ENCODE data around the gene BCDIN3D. TPM values are rescaled to one million over a fixed set of nuclear protein-coding genes. Genes with fewer than 3 reads are reported as not detected.

BCDIN3D gene
- total and polyA plus RNA-seq, 9 of the 15 experiments (the other 6 are each of a cell fraction or from before 2014, with no cell fraction given): 3.7 to 6.9 (median 5.6) TPM

DNA sequence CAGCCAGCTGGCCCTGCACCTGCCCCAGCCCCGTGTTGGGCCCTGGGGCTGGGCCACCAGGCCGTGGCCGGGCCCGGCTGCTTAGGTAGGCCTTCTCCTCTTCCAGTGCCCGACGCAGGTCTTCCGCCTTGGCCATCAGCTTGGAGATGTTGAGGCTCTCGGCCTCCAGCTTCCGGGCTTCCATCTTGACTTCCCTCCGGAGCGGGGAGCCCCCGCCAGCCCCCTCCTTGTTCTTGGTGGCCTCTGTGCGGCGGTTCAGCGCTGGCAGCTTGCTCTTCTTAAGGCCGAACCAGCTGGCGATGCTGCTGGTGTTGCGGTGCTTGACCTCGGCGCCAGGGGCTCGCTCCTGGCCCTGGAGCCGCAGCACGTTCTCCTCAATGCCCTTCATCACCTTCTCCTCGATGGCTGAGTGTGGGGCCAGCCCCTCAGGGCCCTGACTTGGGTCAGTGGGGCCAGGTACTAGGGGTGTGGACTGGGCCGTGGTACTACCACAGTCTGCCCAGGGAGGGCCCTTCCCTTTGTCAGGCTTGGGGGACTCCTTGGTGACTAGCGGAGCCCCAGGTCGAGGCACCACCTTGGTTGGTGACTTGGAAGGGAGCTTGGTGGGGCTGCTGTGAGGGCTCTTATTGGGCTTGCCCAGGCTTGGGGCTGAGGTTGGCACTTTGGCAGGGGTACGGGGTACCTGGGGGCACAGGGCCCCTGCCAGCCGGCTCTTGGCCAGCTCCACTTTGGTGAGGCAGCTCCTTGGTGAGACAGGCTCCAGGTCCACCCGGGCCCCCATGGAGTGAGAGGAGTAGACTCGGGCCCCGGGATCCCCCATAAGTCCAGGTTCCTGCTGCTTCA lies 47.9 kb downstream of the BCDIN3D start:
- BruUV-seq (replicated peaks): no TSS peak
- Histone ChIP-seq H2AFZ (ENCODE audit: low read depth, low read length) (no peak overlapping the region), H3K27me3 (ENCODE audit: control insufficient read depth in 2 of 2, insufficient read depth in 2 of 2, low read length in 2 of 2) (no peaks in the 10 kb centered on the region), H4K20me1 (replicated peaks; ENCODE audit: control insufficient read depth, insufficient read depth, low read length) (0 out of 2 replicates have a peak, but pooled peaks cover 3% of the 10 kb centered on the region), H3K4me1 (replicated peaks in 1 of 2; ENCODE audit: control insufficient read depth in 2 of 2, insufficient read depth in 2 of 2, low read length in 2 of 2) (peaks cover 0 to 22% of the 10 kb centered on the region in 2 experiments; a peak in 2 of 5 replicates), H3K9me3 (replicated peaks; ENCODE audit: control insufficient read depth, insufficient read depth, low read depth, low read length) (no peaks in the 10 kb centered on the region), H3K9ac (ENCODE audit: insufficient read depth in 1 of 2, low read depth in 2 of 2, low read length in 2 of 2) (no peak overlapping the region), H3K27ac (ENCODE audit: extremely low read depth, low read depth, low read length) (no peak overlapping the region), H3K4me2 (ENCODE audit: insufficient read depth, low read length) (no peak overlapping the region), H3K79me2 (ENCODE audit: control insufficient read depth, insufficient read depth, low read length) (no peaks in the 10 kb centered on the region), H3K4me3 (no peak overlapping the region), H3K9me1 (ENCODE audit: control insufficient read depth, insufficient read depth, low read length) (no peaks in the 10 kb centered on the region), H3K36me3 (ENCODE audit: control insufficient read depth, insufficient read depth, low read length) (peaks cover 8% of the 10 kb centered on the region; the same call in 1 of the 3 replicates)
- POLR2A ChIA-PET: interaction anchor here (1.1 to 1.3 kb wide), 2 partner anchors 15 to 54 kb away, joined by 3 to 4 read pairs; partner anchors contain the start of gene TMBIM6
- CTCF ChIA-PET (ENCODE audit: low intra/inter-chr PET ratio): no interaction called here
- DNase-seq (ENCODE audit: extremely low read depth in 1 of 4, low spot score in 3 of 4): peak in 2 of 4 experiments; percentile 5 to 8
- WGBS (ENCODE audit: insufficient coverage, low coverage, missing lambda C conversion rate): 66% methylated on average over 26 of the region's 32 CpGs
- no peak for FAIRE-seq
- TF ChIP-seq POLR2G (IDR thresholded peaks at IDR 0.05; ENCODE audit: low read depth, low read length): peak; percentile 41; the same call in 1 of the 2 replicates
- no peak for TF ChIP-seq E2F3 (CRISPR knock-in tag; IDR thresholded peaks at IDR 0.05)
- in situ Hi-C loops (cut with MboI): no loop called here
- intact Hi-C loops (cut with micrococcal nuclease): no loop called here
- no peak for ATAC-seq

DNA sequence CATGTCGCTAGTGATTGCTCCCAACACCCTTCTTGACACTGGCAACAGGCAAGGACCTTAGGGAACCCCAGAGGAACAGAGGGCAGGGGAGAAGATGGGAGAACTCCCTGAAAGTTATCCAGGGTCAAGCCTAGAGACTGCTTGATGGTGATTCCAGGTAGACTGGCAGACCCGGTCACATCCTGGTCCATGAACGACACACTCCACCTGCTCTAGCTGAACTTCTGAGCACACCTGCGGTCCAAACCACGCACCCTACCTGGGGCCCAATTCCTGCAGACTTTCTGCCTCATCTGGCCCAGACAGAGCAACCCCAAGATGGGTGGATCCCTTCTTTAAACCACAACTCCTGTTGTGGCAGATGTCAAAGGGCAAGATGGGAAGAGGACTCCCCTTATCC lies 48.9 kb downstream of the BCDIN3D start:
- H3K27me3 ChIP-seq (ENCODE audit: control insufficient read depth in 2 of 2, insufficient read depth in 2 of 2, low read length in 2 of 2): no peaks in the 10 kb centered on the region
- no peaks in the 10 kb centered on the region for H3K9me3 ChIP-seq (replicated peaks; ENCODE audit: control insufficient read depth, insufficient read depth, low read depth, low read length)
- peaks cover 7% of the 10 kb centered on the region; the same call in 1 of the 3 replicates for H3K36me3 ChIP-seq (ENCODE audit: control insufficient read depth, insufficient read depth, low read length)
- H4K20me1 ChIP-seq (replicated peaks; ENCODE audit: control insufficient read depth, insufficient read depth, low read length): 0 out of 2 replicates have a peak, but pooled peaks cover 3% of the 10 kb centered on the region
- 52% methylated on average over 5 of the region's 5 CpGs for WGBS (ENCODE audit: insufficient coverage, low coverage, missing lambda C conversion rate)
- FAIRE-seq: no peak
- H2AFZ ChIP-seq (ENCODE audit: low read depth, low read length): no peak overlapping the region
- ATAC-seq: no peak
- H3K9me1 ChIP-seq (ENCODE audit: control insufficient read depth, insufficient read depth, low read length): no peaks in the 10 kb centered on the region
- no peak overlapping the region for H3K4me2 ChIP-seq (ENCODE audit: insufficient read depth, low read length)
- H3K9ac ChIP-seq (ENCODE audit: insufficient read depth in 1 of 2, low read depth in 2 of 2, low read length in 2 of 2): no peak overlapping the region
- ChIA-PET CTCF (ENCODE audit: low intra/inter-chr PET ratio) (no interaction called here), POLR2A (no interaction called here)
- H3K4me1 ChIP-seq (replicated peaks in 1 of 2; ENCODE audit: control insufficient read depth in 2 of 2, insufficient read depth in 2 of 2, low read length in 2 of 2): peaks cover 0 to 22% of the 10 kb centered on the region in 2 experiments; a peak in 2 of 5 replicates
- H3K27ac ChIP-seq (ENCODE audit: extremely low read depth, low read depth, low read length): no peak overlapping the region
- intact Hi-C loops (cut with micrococcal nuclease): no loop called here
- TF ChIP-seq ZNF696 (CRISPR knock-in tag; conservative IDR thresholded peaks at IDR 0.05): no peak
- in situ Hi-C loops (cut with MboI): no loop called here
- H3K4me3 ChIP-seq: no peak overlapping the region
- peak in 2 of 4 experiments; percentile 7 to 11 for DNase-seq (ENCODE audit: extremely low read depth in 1 of 4, low spot score in 3 of 4)
- BruUV-seq (replicated peaks): no TSS peak
- no peaks in the 10 kb centered on the region for H3K79me2 ChIP-seq (ENCODE audit: control insufficient read depth, insufficient read depth, low read length)
